C4-2B (cell line): ENCODE results near the gene FAXDC2.

Experiments
- CTCF ChIP-seq: fragments of 450-650 bp; conservative IDR thresholded peaks from 2 replicates; pipeline ENCODE4 v1.5.1; 2017; ENCODE audit warnings: mild to moderate bottlenecking
- ZFX ChIP-seq: fragments of 450-650 bp; IDR thresholded peaks from 2 replicates; pipeline ENCODE4 v1.6.1; 2017

- TF ChIP-seq CTCF (no peak), ZFX (no peak)
Measured at GRCh38 chr5:154834053-154834452, 16.4 kb downstream of the FAXDC2 start.
